ENCODE data around the gene MICAL2.

DNA sequence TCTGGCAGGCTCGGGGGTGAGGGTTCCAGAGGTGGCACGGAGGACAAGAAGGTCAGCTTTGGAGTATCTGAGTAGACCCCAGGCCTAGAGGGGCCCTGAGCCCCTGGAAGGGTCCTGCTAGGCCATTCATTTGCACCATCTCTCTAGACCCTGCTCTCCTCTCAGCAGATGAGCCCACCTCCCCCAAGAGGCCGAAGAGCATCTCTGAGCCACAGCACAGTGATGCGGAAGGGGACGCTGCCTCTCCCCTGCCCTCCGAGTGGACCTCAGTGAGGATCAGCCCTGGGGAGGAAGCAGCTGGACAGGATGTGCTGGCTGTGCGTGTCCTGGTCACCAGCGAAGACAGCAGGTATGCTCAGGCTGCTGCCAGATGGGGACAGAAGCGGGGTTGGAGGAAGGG lies 165.4 kb downstream of the MICAL2 start:
- no peak for TF ChIP-seq POLR2A (IDR thresholded peaks at IDR 0.05)
- TF ChIP-seq, protein P1, sequence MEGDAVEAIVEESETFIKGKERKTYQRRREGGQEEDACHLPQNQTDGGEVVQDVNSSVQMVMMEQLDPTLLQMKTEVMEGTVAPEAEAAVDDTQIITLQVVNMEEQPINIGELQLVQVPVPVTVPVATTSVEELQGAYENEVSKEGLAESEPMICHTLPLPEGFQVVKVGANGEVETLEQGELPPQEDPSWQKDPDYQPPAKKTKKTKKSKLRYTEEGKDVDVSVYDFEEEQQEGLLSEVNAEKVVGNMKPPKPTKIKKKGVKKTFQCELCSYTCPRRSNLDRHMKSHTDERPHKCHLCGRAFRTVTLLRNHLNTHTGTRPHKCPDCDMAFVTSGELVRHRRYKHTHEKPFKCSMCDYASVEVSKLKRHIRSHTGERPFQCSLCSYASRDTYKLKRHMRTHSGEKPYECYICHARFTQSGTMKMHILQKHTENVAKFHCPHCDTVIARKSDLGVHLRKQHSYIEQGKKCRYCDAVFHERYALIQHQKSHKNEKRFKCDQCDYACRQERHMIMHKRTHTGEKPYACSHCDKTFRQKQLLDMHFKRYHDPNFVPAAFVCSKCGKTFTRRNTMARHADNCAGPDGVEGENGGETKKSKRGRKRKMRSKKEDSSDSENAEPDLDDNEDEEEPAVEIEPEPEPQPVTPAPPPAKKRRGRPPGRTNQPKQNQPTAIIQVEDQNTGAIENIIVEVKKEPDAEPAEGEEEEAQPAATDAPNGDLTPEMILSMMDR (IDR thresholded peaks at IDR 0.05), result no peak
